Stimulated activated CD4-positive, alpha-beta T cell treated with anti-CD3 and anti-CD28 coated beads, TNF-alpha, amount 100 ng/mL, for 24 hours (primary cell): ENCODE measurements around the gene ZNF75A.
"Not testable (repeated sequence)": the region's sequence is repeated elsewhere in the genome, so short reads cannot be mapped to it uniquely, and the experiment has no call there.

ENCODE experiments used
- DNase-seq, 3 experiments: peaks; one replicate each; pipeline ENCODE4 v3.0.0-alpha.2; 2020; ENCODE audit warnings: low read depth in 3 of 3

The ZNF75A gene

DNA sequence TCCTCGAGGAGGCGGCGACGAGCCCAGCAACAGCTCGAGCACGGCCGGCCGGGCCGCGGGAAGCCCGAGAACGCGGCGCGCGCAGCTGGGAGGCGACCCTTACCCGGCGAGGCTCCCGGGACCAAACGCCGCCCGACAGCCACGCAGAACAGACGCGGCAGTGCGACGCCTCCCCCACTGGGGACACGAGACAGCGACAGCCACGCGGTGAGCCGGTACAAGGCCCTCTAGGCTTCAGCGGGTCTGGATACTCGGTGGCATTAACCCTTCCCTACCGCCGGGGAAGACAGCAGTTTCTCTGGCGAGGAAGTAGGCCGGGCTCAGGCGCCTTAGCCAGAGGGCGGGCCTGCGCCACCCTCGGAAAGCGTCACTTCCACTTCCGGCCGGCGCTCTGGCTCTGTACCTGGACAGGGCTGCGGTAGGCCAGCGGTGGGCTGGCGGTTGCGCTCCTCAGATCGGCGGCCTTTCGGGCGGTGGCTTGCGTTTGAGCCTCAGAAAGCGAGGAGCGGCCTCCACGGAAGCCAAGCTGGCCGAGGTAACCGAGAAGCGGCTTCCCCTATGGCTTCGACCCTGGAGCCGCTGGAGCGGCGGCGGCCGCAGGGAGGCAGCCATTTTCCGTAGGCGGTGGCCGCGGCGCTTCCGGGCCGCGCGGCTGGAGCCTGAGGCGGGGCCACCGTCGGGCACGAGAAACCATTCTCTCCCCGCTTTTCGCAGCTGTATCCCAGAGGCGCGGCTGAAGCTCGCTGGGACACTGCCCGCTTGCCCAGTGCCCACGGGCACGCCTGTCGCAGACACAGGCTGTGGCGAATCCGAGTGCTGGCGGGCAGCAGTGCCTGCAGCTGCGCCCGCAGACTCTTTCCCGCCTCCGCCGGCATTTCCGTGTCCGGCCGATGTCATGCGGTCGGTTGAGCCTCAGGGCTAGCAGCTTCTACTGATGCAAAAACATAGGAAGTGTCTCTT lies at the start of gene ZNF75A, which contains the start of gene TIGD7:
ZNF75A (plus strand) TSS at position 389 of the 960 bp plus-strand sequence. CDS start 2,932 bp downstream, outside the sequence.
TIGD7 (minus strand) TSS at position 322 of the 960 bp plus-strand sequence. CDS start 4,816 bp downstream, outside the sequence.
- peak; percentile 45 to 80 (median 63) for DNase-seq

GRCh38 chr16:3256146-3256865 lies 49.0 kb upstream of the ZNF75A start, which contains the start of gene MEFV:
Gene MEFV (minus strand): TSS chr16:3256633. CDS start chr16:3256587, 46 bp downstream.
- DNase-seq, result no peak

GRCh38 chr16:3256866-3257465 lies 48.3 kb upstream of the ZNF75A start:
- DNase-seq, result no peak

DNA sequence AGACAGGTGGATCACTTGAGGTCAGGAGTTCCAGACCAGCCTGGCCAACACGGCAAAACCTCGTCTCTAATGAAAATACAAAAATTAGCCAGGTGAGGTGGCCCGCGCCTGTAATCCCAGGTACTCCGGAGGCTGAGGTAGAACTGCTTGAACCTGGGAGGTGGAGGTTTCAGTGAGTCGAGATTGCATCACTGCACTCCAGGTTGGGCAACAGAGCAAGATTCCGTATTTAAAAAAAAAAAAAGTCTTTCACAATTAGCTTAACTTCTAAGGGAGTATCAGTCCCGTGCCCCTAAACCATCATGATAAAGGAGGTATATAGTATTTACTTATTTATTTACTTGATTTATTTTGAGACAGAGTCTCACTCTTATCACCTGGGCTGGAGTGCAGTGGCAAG lies 45.5 kb upstream of the ZNF75A start:
- no peak for DNase-seq

GRCh38 chr16:3262517-3262916 lies 42.8 kb upstream of the ZNF75A start:
- no peak for DNase-seq

GRCh38 chr16:3264137-3265036 lies 40.9 kb upstream of the ZNF75A start:
- DNase-seq, result peak; percentile 96 to 99 (median 98)

DNA sequence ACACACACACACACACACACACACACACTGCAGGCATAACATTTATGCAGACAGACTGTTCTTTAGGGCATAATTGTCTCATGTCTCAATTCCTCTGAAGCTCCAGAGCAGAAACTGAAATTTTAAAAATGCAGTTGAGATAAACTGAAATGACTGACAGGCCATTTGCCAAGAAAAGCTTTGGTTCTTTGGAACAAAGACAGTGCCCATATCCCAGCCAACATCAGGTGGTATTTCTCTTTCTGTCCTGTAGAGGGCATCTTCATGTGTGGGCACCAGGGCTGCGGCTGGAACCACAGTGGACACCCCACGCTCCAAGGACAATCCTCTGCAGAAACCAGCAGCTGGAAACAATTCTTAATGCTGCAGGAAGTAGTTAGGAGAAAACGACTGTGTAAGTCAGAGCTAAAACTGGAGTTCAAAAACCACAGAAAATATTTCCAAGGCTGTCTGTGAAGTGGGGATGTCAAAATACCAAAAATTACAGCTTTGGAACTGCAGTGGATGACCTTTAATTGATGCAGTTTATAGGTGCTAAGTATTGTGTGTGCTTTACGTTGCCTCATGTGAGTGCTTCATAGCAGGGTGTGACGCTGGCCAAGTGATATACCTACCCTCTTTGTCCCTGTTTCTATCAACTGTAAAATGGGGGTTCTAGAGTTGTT lies 38.3 kb upstream of the ZNF75A start:
- no peak for DNase-seq

GRCh38 chr16:3268294-3268693 lies 37.0 kb upstream of the ZNF75A start:
- no peak for DNase-seq

DNA sequence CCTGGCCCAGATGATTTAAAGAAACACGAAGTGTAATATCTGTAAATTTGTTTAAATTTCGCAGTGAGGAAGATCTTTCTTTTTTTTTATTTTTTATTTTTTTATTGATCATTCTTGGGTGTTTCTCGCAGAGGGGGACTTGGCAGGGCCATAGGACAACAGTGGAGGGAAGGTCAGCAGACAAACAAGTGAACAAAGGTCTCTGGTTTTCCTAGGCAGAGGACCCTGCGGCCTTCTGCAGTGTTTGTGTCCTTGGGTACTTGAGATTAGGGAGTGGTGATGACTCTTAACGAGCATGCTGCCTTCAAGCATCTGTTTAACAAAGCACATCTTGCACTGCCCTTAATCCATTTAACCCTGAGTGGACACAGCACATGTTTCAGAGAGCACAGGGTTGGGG lies 34.6 kb upstream of the ZNF75A start:
- DNase-seq, result not testable (repeated sequence)

DNA sequence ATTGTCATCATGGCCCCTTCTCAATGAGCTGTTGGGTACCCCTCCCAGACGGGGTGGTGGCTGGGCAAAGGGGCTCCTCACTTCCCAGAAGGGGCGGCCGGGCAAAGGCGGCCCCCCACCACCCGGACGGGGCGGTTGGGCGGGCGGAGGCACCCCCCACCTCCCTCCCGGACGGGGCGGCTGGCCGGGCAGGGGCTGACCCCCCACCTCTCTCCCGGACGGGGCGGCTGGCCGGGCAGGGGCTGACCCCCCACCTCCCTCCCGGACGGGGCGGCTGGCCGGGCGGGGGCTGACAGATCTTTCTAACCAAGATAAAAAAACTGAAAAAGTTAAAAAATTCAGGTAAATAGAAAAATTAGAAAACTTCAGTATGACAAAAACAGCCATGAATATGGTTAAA lies 34.0 kb upstream of the ZNF75A start:
- DNase-seq, result not testable (repeated sequence)

DNA sequence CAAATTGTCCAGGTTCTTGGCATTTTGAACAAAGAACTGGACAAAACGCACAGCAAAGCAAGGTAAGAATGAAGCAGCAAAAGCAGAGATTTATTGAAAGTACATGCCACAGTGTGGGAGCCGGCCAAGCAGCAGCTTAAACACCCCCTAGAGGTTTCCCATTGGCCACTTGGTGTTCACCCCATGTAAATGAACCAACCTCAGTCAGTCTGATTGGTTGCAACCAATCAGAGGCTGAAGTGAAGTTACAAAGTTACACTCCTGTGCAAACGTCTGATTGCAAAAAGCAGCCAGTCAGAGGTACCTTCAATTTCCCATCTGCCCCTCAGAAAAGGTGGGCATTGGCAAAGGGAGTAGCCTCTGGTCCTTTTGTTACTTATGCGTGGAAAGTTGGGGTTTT lies 30.8 kb upstream of the ZNF75A start:
- no peak for DNase-seq

- DNase-seq, result no peak
These were observed 30.4 kb upstream of the ZNF75A start for GRCh38 chr16:3274947-3275346.

GRCh38 chr16:3276679-3277078 lies 28.6 kb upstream of the ZNF75A start:
- no peak for DNase-seq

- DNase-seq, result no peak
These were observed 24.0 kb upstream of the ZNF75A start for GRCh38 chr16:3281222-3281820.

GRCh38 chr16:3282103-3282729 lies 23.1 kb upstream of the ZNF75A start:
- no peak for DNase-seq

DNA sequence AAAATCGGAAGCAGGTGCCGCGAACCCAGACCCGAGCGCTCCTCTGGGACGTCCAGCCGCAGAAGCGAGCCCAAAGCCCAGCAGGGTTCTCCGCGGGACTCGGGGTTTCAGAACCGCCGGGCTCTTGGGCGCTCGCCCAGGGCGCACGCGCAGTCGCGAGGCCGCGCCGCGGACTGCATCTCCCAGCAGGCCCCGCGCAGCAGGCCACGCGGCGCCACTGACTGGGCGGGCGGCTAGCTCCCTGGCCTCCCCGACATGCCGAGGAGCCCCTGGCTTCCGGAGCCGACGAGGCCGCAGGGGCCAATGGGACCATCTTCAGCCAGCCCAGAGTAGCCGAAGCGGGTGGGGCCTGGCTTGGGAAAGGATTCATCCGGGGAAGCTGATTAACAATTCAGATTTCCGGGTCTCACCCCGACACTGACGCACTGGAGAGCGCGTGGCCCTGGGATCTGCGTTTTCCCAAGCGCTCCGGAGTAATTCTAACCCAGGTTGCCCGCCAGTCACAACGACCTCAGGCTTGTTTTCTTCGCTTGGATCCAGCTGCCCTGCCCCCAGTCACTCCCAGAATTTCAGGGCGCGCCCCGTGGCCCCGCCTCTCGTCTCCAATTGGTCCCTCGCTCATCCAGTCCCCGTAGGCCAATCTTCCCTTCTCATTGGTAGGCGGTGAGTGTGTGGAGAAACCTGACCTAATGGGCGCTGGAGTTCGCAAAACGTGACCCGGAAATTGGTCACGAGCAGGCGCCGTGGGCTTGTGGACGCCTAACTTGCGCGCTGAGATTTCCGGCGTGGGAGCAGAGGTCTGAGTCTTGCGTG lies 22.4 kb upstream of the ZNF75A start, which contains the start of gene ZNF263:
ZNF263 (plus strand) TSS at position 762 of the 813 bp plus-strand sequence. CDS start 328 bp downstream, outside the sequence.
- DNase-seq, result peak; percentile 86 to 92 (median 90)

DNA sequence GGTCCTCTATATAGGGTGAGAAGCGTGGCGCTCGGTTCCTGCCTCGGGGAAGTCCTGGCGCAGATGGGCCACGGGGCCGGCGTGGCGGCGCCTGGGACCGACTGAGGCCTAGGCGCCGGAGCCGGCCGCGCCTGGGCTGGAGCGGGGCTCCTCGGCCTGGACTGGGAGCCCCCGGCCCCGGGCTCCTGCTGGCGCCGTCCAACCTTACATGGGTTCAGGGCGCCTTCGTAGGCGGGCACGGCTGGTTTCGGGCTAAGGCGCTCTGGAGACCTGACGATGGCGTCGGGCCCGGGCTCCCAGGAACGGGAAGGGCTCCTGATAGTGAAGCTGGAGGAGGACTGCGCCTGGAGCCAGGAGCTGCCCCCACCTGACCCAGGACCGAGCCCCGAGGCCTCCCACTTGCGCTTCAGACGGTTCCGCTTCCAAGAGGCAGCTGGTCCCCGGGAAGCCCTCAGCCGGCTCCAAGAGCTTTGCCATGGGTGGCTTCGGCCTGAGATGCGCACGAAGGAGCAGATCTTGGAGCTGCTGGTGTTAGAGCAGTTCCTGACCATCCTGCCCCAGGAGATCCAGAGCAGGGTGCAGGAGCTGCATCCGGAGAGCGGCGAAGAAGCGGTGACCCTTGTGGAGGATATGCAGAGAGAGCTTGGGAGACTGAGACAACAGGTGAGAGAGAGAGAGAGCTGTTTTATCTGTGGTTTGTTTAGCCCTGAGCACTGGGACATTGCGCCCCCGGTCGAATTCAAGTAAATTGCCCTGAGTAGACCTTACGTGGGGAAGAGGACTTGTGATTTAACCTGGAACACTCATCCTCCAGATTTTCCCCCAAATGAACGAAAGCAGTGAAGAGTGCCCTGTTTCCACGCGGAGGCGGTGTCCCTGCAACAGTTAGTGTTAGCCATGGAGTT lies 21.5 kb upstream of the ZNF75A start:
- no peak for DNase-seq
